ENCODE measurements around the gene STRBP.
"Not testable (repeated sequence)": the region's sequence is repeated elsewhere in the genome, so short reads cannot be mapped to it uniquely, and the experiment has no call there.

STRBP gene

DNA sequence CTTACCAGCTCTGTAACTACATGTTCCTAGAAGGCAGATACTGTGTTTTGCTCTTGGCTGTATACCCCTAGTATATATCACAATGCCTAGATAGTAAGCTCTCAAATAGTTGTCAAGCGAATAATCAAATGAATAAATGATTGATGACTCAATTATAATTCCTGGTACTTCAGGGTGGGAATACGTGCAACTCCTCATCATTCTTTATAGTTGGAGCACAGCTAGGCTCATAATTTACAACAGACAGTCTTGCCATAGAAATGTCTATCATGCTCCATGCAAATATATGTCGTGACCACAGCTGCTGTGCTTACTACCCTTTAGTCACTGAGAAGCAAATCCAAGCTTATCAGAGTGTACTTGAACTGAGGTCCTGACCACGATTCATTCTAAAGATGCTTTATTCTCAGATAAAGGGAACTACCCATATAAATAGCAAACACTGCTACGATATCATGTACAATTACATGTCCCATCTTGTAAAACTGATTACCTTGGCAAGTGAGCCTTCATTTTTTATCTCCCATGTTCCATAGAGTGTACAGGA, 52.1 kb downstream of the STRBP start:
- FAIRE-seq (peak; percentile 60), DNase-seq (ENCODE audit: insufficient read length, low spot score) (no peak)
- no peak for TF ChIP-seq PAX5 (IDR thresholded peaks at IDR 0.05; ENCODE audit: insufficient read depth, low read length, severe bottlenecking)

DNA sequence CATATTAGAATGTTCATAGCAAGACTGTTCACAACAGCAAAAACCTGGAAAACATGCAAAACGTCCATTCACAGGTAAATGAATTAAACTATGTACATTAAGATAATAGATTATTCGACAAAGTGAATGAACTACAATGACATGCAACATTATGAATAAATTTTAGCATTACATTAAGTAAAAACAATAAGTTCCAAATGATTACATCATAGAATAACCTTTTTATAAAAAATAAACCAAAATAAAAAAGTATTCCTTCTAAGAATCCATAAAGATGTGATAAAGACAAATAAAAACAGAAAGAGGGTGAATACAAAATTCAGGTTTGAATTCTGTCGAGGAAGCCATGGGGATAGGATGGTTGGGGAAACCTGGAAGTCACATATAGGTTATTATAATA, 57.3 kb downstream of the STRBP start:
- no peak for TF ChIP-seq POLR2AphosphoS5 (IDR thresholded peaks at IDR 0.05; ENCODE audit: low read depth, low read length)
- TF ChIP-seq TAF1 (IDR thresholded peaks at IDR 0.05; ENCODE audit: low read depth, low read length) = no peak
- FAIRE-seq = no peak
- DNase-seq (ENCODE audit: insufficient read length, low spot score) = no peak

DNA sequence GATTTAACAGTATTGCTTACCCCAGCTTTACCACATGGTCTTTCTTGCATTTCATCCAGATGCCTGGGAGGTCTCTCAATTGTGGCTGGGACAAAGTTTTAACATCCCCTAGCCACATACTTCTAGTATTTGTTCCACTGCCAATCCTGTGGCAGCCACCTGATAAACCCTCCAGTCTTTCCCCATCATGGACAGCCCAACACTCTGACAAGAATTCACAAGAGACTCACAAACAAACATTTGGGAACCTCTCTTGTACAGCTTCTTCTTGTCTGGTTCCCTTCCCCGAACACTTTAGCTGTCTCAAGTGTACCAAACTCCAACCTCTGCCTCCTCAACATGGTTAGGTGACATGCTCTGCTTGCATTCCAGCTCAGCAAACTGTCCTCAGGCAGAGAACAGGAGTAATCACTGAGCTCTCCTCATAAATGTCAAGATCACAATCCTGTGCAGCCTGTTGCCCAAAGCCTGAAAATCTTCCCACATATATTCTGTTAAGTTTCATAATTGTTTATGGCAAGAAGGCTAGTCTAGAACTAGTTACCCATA, 59.7 kb downstream of the STRBP start:
- FAIRE-seq (no peak), DNase-seq (ENCODE audit: insufficient read length, low spot score) (no peak)
- TF ChIP-seq PAX5 (IDR thresholded peaks at IDR 0.05; ENCODE audit: insufficient read depth, low read length, severe bottlenecking) (no peak), POU2F2 (IDR thresholded peaks at IDR 0.05; ENCODE audit: low read depth, low read length) (no peak), POLR2AphosphoS5 (IDR thresholded peaks at IDR 0.05; ENCODE audit: low read depth, low read length) (no peak), SPI1 (IDR thresholded peaks at IDR 0.05; ENCODE audit: low read depth, low read length) (no peak), POLR2A (IDR thresholded peaks at IDR 0.05; ENCODE audit: low read depth, low read length) (no peak)

DNA sequence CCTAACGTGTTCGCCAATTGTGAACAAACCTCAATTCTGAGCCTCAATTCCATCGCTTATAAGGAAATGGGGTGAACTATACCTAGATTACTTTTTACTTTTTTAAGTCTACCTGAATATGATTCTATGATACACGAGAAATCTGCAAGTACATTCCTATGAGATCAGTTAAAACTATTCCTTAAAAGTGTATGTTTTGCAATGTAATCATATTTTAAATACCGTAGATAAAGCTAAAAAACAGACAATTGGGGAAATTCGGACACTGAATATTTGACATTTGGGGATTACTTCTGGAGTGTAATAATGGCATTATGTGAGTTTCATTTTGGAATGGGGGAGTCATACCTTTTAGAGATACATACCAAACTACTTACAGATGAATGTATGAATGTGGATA, 62.3 kb downstream of the STRBP start:
- TF ChIP-seq POU2F2 (IDR thresholded peaks at IDR 0.05; ENCODE audit: low read depth, low read length) (no peak), POLR2A (IDR thresholded peaks at IDR 0.05; ENCODE audit: low read depth, low read length) (no peak), TAF1 (IDR thresholded peaks at IDR 0.05; ENCODE audit: low read depth, low read length) (no peak), SPI1 (IDR thresholded peaks at IDR 0.05; ENCODE audit: low read depth, low read length) (no peak), PAX5 (IDR thresholded peaks at IDR 0.05; ENCODE audit: insufficient read depth, low read length, severe bottlenecking) (no peak), POLR2AphosphoS5 (IDR thresholded peaks at IDR 0.05; ENCODE audit: low read depth, low read length) (no peak)
- FAIRE-seq = no peak
- no peak for DNase-seq (ENCODE audit: insufficient read length, low spot score)

DNA sequence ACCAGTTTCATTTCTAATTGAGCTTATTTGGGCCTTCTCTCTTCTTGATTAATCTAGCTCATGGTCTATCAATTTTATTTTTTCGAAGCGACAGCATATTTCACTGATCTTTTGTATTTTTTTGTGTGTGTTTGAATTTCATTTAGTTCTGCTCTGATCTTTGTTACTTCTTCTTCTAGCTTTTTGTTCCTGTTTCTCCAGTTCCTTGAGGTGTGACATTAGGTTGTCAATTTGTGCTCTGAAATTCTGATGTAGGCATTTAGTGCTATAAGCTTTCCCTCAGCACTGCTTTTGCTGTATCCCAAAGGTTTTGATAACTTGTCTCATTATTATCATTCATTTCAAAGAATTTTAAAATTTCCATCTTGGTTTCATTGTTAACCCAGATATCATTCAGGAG, 67.3 kb downstream of the STRBP start:
- DNase-seq (ENCODE audit: insufficient read length, low spot score) (no peak), FAIRE-seq (no peak)
- TF ChIP-seq TAF1 (IDR thresholded peaks at IDR 0.05; ENCODE audit: low read depth, low read length) = no peak
- no peak for TF ChIP-seq POLR2A (IDR thresholded peaks at IDR 0.05; ENCODE audit: low read depth, low read length)

DNA sequence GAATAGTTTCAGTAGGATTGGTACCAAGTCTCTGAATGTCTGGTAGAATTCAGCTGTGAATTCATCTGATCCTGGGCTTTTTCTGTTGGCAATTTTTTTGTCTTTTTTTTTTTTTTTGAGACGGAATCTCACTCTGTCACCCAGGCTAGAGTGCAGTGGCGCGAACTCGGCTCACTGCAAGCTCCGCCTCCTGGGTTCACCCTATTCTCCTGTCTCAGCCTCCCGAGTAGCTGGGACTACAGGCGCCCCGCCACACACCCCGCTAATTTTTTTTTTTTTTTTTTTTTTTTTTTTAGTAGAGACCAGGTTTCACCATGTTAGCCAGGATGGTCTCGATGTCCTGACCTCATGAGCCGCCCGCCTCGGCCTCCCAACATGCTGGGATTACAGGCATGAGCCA, 67.9 kb downstream of the STRBP start:
- FAIRE-seq = not testable (repeated sequence)

DNA sequence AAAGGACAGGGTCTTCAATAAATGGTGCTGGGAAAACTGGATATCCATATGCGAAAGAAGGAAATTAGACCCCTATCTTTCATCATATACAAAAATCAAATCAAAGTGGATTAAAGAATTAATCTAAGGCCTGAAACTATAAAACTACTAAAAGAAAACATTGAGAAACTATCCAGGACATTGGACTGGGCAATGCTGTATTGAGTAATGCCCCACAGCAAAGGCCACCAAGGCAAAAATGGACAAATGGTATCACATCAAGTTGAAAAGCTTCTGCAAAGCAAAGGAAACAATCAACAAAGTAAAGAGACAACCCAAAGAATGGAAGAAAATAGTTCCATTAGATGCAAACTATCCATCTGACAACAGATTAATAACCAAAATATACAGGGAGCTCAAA, 72.3 kb downstream of the STRBP start:
- no peak for TF ChIP-seq PAX5 (IDR thresholded peaks at IDR 0.05; ENCODE audit: insufficient read depth, low read length, severe bottlenecking)
- no peak for TF ChIP-seq TAF1 (IDR thresholded peaks at IDR 0.05; ENCODE audit: low read depth, low read length)
- TF ChIP-seq POLR2A (IDR thresholded peaks at IDR 0.05; ENCODE audit: low read depth, low read length) = no peak
- no peak for TF ChIP-seq POU2F2 (IDR thresholded peaks at IDR 0.05; ENCODE audit: low read depth, low read length)
- TF ChIP-seq SPI1 (IDR thresholded peaks at IDR 0.05; ENCODE audit: low read depth, low read length) = no peak
- no peak for TF ChIP-seq POLR2AphosphoS5 (IDR thresholded peaks at IDR 0.05; ENCODE audit: low read depth, low read length)
- no peak for FAIRE-seq

More for the DNA sequence above, 67.9 kb downstream of the STRBP start:
- not testable (repeated sequence) for DNase-seq (ENCODE audit: insufficient read length, low spot score)

DNA sequence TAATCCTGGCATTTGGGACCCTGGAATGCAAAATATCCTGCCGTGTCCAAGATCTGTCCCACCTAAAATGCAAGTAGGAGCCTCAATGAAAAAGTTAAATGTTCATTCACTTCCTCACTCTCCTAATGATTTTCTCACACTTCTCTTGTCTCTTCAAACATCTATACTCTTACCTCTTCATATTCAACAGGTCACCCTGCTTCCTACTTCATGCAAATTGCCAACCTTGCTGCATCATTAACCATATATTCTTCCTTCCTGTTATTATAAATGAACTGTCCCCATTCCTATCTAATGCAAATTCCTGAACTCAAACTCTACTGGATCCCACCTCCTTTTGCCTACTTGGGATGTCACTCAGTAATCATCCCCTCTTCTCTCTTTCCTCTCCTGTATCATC, 74.4 kb downstream of the STRBP start:
- no peak for TF ChIP-seq POLR2A (IDR thresholded peaks at IDR 0.05; ENCODE audit: low read depth, low read length)
- no peak for TF ChIP-seq POU2F2 (IDR thresholded peaks at IDR 0.05; ENCODE audit: low read depth, low read length)
- TF ChIP-seq TAF1 (IDR thresholded peaks at IDR 0.05; ENCODE audit: low read depth, low read length) = no peak
- TF ChIP-seq SPI1 (IDR thresholded peaks at IDR 0.05; ENCODE audit: low read depth, low read length) = no peak
- no peak for TF ChIP-seq PAX5 (IDR thresholded peaks at IDR 0.05; ENCODE audit: insufficient read depth, low read length, severe bottlenecking)
- no peak for TF ChIP-seq POLR2AphosphoS5 (IDR thresholded peaks at IDR 0.05; ENCODE audit: low read depth, low read length)

More for the DNA sequence above, 72.3 kb downstream of the STRBP start:
- no peak for DNase-seq (ENCODE audit: insufficient read length, low spot score)

DNA sequence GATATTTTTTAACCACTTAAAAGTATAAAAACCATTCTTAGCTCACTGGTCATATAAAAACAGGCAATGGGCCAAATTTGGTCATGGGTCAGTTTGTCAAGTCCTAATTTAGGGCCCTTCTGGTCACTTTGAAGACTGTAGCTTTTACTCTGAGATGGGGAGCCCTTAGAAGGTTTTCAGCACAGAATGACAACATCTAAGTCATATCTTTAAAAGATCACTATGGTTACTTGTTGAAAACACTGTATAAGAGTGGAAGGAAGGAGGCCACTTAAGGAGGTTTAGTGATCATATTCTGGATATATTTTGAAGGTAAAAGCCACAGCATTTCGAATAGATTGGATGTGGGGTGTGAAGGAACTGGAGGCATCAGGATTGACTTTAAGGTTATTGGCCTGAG, 76.7 kb downstream of the STRBP start:
- no peak for DNase-seq (ENCODE audit: insufficient read length, low spot score)
- FAIRE-seq = no peak
- TF ChIP-seq POU2F2 (IDR thresholded peaks at IDR 0.05; ENCODE audit: low read depth, low read length) (no peak), POLR2A (IDR thresholded peaks at IDR 0.05; ENCODE audit: low read depth, low read length) (no peak), POLR2AphosphoS5 (IDR thresholded peaks at IDR 0.05; ENCODE audit: low read depth, low read length) (no peak), TAF1 (IDR thresholded peaks at IDR 0.05; ENCODE audit: low read depth, low read length) (no peak), SPI1 (IDR thresholded peaks at IDR 0.05; ENCODE audit: low read depth, low read length) (no peak), PAX5 (IDR thresholded peaks at IDR 0.05; ENCODE audit: insufficient read depth, low read length, severe bottlenecking) (no peak)

More for the DNA sequence above, 74.4 kb downstream of the STRBP start:
- FAIRE-seq (no peak), DNase-seq (ENCODE audit: insufficient read length, low spot score) (no peak)

DNA sequence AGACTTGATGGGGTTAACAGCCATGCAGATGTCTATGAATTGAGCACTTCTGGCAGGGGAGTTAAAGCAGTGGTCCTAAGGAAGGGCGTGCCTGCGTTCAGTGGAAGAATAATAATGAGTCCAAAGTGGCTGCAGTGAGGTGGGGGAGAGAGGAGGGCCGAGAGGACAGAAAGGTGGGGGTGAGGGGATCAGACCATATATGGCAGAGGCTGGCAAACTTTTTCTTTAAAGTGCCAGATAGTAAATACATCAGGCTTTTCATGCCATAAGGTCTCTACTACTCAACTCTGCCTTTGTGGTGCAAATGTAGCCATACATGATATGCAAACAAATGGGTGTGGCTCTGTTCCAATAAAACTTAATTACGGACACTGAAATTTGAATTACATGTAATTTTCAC, 77.1 kb downstream of the STRBP start:
- no peak for TF ChIP-seq POU2F2 (IDR thresholded peaks at IDR 0.05; ENCODE audit: low read depth, low read length)
- no peak for TF ChIP-seq TAF1 (IDR thresholded peaks at IDR 0.05; ENCODE audit: low read depth, low read length)
- TF ChIP-seq POLR2A (IDR thresholded peaks at IDR 0.05; ENCODE audit: low read depth, low read length) = no peak
- no peak for TF ChIP-seq SPI1 (IDR thresholded peaks at IDR 0.05; ENCODE audit: low read depth, low read length)
- no peak for TF ChIP-seq POLR2AphosphoS5 (IDR thresholded peaks at IDR 0.05; ENCODE audit: low read depth, low read length)
- no peak for TF ChIP-seq PAX5 (IDR thresholded peaks at IDR 0.05; ENCODE audit: insufficient read depth, low read length, severe bottlenecking)
- DNase-seq (ENCODE audit: insufficient read length, low spot score) = no peak
- no peak for FAIRE-seq

DNA sequence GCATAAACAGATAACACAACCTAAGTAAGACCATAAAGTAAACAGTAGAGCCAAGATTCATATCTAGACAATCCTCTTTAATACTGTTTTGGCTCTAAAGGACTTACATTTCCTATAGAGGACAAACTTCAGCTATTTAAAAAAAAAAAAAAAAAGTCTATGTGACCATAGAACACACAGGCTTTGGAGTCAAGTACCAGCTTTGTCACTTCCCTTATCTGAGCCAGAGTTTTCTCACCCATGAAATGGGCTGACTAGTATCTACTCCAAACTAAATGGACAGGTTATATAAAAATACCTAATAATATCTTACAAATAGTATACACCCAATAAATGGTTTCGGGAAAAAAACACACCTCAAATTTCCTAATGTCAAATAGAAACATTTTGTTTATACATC, 81.3 kb downstream of the STRBP start:
- peak; percentile 36; the same call in 1 of the 2 replicates for TF ChIP-seq SPI1 (IDR thresholded peaks at IDR 0.05; ENCODE audit: low read depth, low read length)
- TF ChIP-seq POLR2A (IDR thresholded peaks at IDR 0.05; ENCODE audit: low read depth, low read length) = no peak
- no peak for TF ChIP-seq POLR2AphosphoS5 (IDR thresholded peaks at IDR 0.05; ENCODE audit: low read depth, low read length)
- TF ChIP-seq POU2F2 (IDR thresholded peaks at IDR 0.05; ENCODE audit: low read depth, low read length) = no peak
- DNase-seq (ENCODE audit: insufficient read length, low spot score) (no peak), FAIRE-seq (no peak)

DNA sequence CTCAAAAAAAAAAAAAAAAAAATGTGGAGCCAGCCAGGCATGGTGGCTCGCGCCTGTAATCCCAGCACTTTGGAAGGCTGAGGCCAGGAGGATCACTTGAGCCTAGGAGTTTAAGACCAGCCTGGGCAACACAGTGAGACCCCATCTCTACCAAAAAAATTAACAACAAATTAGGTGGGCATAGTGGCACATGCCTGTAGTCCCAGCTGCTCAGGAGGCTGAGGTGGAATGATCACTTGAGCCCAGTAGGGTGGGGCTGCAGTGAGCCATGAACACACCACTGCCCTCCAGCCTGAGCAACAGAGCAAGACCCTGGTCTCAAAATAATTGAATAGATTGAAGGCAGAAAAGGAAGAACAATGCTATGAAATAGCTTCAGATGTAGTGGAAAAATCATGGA, 82.4 kb downstream of the STRBP start:
- not testable (repeated sequence) for FAIRE-seq

More for the DNA sequence above, 82.4 kb downstream of the STRBP start:
- not testable (repeated sequence) for DNase-seq (ENCODE audit: insufficient read length, low spot score)
